GM12891 (cell line): ENCODE data around the gene RCL1.

Experiments
- POLR2A ChIP-seq: IDR thresholded peaks from 2 replicates; pipeline ENCODE4 v1.6.1; 2011; ENCODE audit warnings: low read depth, low read length, control low read depth
- POLR2AphosphoS5 ChIP-seq: IDR thresholded peaks from 2 replicates; pipeline ENCODE4 v1.6.1; 2011; ENCODE audit warnings: low read depth, low read length, control low read depth

- TF ChIP-seq POLR2AphosphoS5 (no peak), POLR2A (no peak)
These were observed 11.3 kb upstream of the RCL1 start for GRCh38 chr9:4781408-4781807.
